Aorta (tissue), 5 donors: ENCODE measurements around the gene RNF5. TPM values are rescaled to one million over a fixed set of nuclear protein-coding genes. Genes with fewer than 3 reads are reported as not detected.
"Not testable (repeated sequence)": the region's sequence is repeated elsewhere in the genome, so short reads cannot be mapped to it uniquely, and the experiment has no call there.

ENCODE experiments used
- ATAC-seq: fragments of 200-7000 bp; cut with Tn5 transposase; one replicate; pipeline ENCODE4 v1.9.1; 2022; ENCODE audit warnings: moderate library complexity; ENCODE audit not compliant: low FRiP score
- DNase-seq, 2 donors: peaks; one replicate each; pipeline ENCODE4 v3.0.0-alpha.2; 2020
- H3K27ac ChIP-seq, 2 donors: one replicate each; pipeline ENCODE4 v1.5.1; 2013; ENCODE audit warnings: low read length in 2 of 2, mild to moderate bottlenecking in 2 of 2, moderate library complexity in 2 of 2, control low read depth in 1 of 2, inconsistent platforms in 1 of 2, low read depth in 1 of 2
- H3K27me3 ChIP-seq, 2 donors: one replicate each; pipeline ENCODE4 v1.6.1; 2013; ENCODE audit warnings: control low read depth in 1 of 2, low read length in 1 of 2, mild to moderate bottlenecking in 1 of 2, moderate library complexity in 1 of 2; ENCODE audit not compliant: insufficient read depth in 2 of 2, control insufficient read depth in 1 of 2
- H3K36me3 ChIP-seq, 2 donors: one replicate each; pipeline ENCODE4 v1.6.1; 2013; ENCODE audit warnings: control low read depth in 1 of 2, low read length in 1 of 2, mild to moderate bottlenecking in 1 of 2; ENCODE audit not compliant: insufficient read depth in 2 of 2, control insufficient read depth in 1 of 2
- H3K4me1 ChIP-seq, 2 donors: one replicate each; pipeline ENCODE4 v1.6.1; 2013; ENCODE audit warnings: low read length in 2 of 2, control low read depth in 1 of 2, mild to moderate bottlenecking in 1 of 2, moderate library complexity in 1 of 2; ENCODE audit not compliant: insufficient read depth in 2 of 2, control insufficient read depth in 1 of 2
- H3K4me3 ChIP-seq, 2 donors: one replicate each; pipeline ENCODE4 v1.5.1; 2013; ENCODE audit warnings: low read length in 2 of 2, control low read depth in 1 of 2, mild to moderate bottlenecking in 1 of 2
- H3K9me3 ChIP-seq: one replicate; pipeline ENCODE4 v1.6.1; 2013; ENCODE audit warnings: mild to moderate bottlenecking, low read length; ENCODE audit not compliant: control insufficient read depth
- WGBS, 2 donors: extraction: QIAGEN DNeasy Blood & Tissue Kit; methylation state at CpG; one replicate each; pipeline ENCODE4 v1.1.7; 2013; 5-methylcytosine and 5-hydroxymethylcytosine counted together
- intact Hi-C, 2 donors: fragments of 100-400 bp; cut with DNase I; formaldehyde crosslinking; loops; one replicate each; pipeline versions ENCODE4 v1.14.2 to v1.15.0; 2022
- polyA plus RNA-seq, 2 donors: library from polyadenylated mRNA; stranded (reverse); fragments of 200-250 nt; gene quantifications; one replicate each; pipeline ENCODE4 v1.2.3, GENCODE V29; 2013
- total RNA-seq, 2 donors: library from RNA; stranded (reverse); fragmentation: NEBNext Ultra II Directional; extraction: Animal tissue kit (Norgen Biotek cat#: 25700); gene quantifications; one replicate each; pipeline ENCODE4 v1.2.1, GENCODE V29; 2021
- donor health status: healthy with polysubstance abuse.
- donor health status: Bipolar disorder and iron deficiency.
- donor health status: DM: no; HTN: no; CAD: no.
- donor health status: DM: no; HTN: no; CAD: no.
- donor health status: DM: yes; HTN: yes; CAD: no.

RNF5 gene
- total and polyA plus RNA-seq, 4 donors = 35.0 to 109 (median 54.3) TPM

DNA sequence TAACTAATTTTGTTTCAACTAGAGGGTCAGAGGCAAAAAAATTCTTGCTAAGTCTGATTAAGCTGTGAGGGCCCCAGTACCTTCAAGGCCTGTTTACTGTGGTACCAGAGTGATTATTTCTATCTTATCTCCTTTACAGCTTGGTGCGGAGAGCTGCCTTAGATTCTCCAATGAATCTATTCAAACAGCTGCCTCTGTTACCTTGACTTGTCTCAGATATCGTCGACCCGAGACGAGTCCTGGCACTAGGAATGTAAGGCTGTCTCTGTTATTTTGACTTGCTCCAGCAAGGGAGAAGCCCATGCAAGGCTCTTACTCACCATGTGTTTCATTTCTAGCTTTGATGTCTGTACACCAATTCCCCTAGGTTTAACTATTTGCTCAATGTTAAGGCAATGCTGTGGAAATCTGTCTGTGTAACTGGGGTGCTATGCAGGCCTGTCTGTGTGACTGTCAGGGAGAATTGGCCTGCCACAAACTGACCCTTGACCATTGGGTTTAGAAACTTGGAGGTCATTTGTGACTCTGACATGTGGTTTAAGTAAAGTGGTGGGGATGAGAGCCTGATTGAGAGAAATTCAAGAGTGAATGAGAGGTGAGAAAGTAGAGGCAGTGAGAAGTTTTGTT, 37.7 kb upstream of the RNF5 start:
- WGBS, 2 donors = 48 to 59% methylated on average over 5 of the region's 5 CpGs
- ATAC-seq = no peak

DNA sequence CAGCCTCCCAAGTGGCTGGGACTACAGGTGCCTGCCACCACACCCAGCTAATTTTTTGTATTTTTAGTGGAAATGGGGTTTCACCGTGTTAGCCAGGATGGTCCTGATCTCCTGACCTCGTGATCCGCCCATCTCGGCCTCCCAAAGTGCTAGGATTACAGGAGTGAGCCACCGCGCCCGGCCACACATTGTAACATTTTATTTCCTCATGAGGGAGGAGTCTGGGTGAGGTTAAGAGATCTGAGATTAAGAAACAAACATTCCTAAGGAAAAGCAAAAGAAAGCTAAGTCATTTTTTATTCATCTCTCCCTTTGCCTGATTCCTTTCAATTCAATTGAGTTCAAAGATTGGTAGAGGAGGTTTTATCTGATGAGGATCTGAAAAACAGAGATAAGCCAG, 34.0 kb upstream of the RNF5 start:
- H3K4me1 ChIP-seq, H3K27me3 ChIP-seq, H3K36me3 ChIP-seq, H3K27ac ChIP-seq, H3K4me3 ChIP-seq, ATAC-seq, intact Hi-C loops, H3K9me3 ChIP-seq: not testable (repeated sequence)
- peak in 1 of 2 donors; percentile 4 for DNase-seq
- 80 to 85% methylated on average over 7 of the region's 7 CpGs for WGBS, 2 donors

More for the DNA sequence above, 37.7 kb upstream of the RNF5 start:
- H3K27me3 ChIP-seq = no peaks in the 10 kb centered on the region
- no peak for DNase-seq
- H3K9me3 ChIP-seq = no peaks in the 10 kb centered on the region
- intact Hi-C loops = no loop called here
- no peak overlapping the region for H3K4me3 ChIP-seq
- no peak overlapping the region for H3K27ac ChIP-seq
- no peaks in the 10 kb centered on the region for H3K36me3 ChIP-seq
- H3K4me1 ChIP-seq = no peaks in the 10 kb centered on the region

DNA sequence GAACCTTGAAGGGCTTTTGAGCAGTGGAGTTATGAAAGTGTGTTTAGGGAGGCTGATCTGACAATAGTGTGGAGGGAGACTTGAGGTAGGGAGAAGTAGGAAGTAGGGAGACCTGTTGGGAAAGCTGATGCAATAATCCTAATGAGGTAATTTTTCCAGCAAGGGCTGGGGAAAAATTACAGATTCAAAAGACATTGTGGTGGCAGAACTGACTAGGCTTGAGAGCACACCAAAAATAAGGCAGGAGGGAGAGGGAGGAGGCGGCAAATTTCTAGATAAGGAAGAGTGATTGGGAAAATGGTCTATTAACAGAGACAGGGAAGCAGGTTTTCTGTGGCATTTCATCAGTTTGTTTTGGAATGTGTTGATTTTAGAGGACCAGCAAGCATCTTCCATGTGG, 31.9 kb upstream of the RNF5 start:
- no peaks in the 10 kb centered on the region for H3K27me3 ChIP-seq
- intact Hi-C loops = no loop called here
- DNase-seq (no peak), ATAC-seq (no peak)
- no peaks in the 10 kb centered on the region for H3K36me3 ChIP-seq
- H3K4me3 ChIP-seq = no peak overlapping the region
- H3K9me3 ChIP-seq = no peaks in the 10 kb centered on the region
- 61% methylated on average over 1 of the region's 1 CpG for WGBS, 2 donors
- no peak overlapping the region for H3K27ac ChIP-seq
- no peaks in the 10 kb centered on the region for H3K4me1 ChIP-seq

DNA sequence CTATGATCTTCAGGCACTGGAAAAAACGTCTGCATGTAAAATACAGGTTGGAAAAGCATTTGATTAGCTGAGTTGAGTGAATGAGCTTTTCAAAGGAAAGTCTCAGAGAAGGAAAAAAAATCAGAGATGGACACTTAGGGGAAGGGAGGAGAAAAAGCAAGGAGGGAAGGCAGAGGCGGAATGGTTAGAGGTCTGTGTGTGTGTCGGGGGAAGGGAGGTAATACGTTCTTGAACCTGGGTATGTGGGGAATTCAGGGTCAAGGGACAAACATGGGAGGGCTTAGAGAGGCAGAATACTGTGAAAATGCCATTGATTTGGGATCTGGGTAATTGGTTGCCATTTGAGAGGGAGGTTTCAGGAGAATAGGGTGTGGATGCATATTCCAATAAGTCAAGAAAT, 31.5 kb upstream of the RNF5 start:
- WGBS, 2 donors = 27 to 34% methylated on average over 4 of the region's 4 CpGs
- no peaks in the 10 kb centered on the region for H3K36me3 ChIP-seq
- no peaks in the 10 kb centered on the region for H3K4me1 ChIP-seq
- DNase-seq (no peak), ATAC-seq (no peak)
- H3K27me3 ChIP-seq = no peaks in the 10 kb centered on the region
- H3K9me3 ChIP-seq = no peaks in the 10 kb centered on the region
- H3K27ac ChIP-seq = no peak overlapping the region
- intact Hi-C loops = no loop called here
- H3K4me3 ChIP-seq = no peak overlapping the region

DNA sequence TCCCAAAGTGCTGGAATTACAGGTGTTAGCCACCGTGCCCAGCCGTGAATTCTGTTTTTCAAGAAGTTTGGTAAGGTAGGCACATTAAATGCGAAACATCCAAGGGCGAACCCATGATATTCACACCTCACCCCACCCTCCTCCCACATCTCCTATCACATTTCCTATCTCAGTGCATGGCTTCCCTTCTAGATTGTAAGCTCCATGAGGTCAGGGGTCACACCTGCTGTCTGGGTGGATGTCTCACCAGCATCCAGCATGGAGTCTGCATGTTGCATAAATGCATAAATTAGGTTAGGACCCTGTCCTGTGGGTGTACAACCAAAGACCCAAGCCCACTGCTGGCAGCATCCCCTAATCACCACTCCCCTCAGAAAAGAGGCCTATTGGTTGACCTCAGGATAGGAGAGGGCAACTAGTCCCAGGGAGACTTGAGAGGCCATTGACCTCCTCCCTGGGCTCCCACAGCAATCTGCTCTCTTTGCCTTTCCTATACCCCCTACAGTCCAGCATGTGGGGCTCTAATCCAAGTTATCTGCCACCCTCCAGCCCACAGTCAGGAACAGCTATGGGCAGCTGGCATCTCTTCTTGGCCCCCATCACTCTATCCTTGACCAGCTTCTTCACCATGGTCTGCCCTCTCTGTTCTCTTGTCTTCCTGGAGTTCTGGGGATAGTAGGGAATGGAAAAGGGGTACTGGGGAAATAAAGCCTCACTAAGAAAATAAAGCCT, 30.6 kb upstream of the RNF5 start:
- WGBS, 2 donors = 90% methylated on average over 4 of the region's 4 CpGs
- Histone ChIP-seq H3K9me3 (no peaks in the 10 kb centered on the region), H3K4me3 (no peak overlapping the region), H3K4me1 (no peaks in the 10 kb centered on the region), H3K27me3 (no peaks in the 10 kb centered on the region), H3K36me3 (no peaks in the 10 kb centered on the region), H3K27ac (no peak overlapping the region)
- DNase-seq = peak; percentile 17 to 27
- intact Hi-C loops = no loop called here
- ATAC-seq = no peak

DNA sequence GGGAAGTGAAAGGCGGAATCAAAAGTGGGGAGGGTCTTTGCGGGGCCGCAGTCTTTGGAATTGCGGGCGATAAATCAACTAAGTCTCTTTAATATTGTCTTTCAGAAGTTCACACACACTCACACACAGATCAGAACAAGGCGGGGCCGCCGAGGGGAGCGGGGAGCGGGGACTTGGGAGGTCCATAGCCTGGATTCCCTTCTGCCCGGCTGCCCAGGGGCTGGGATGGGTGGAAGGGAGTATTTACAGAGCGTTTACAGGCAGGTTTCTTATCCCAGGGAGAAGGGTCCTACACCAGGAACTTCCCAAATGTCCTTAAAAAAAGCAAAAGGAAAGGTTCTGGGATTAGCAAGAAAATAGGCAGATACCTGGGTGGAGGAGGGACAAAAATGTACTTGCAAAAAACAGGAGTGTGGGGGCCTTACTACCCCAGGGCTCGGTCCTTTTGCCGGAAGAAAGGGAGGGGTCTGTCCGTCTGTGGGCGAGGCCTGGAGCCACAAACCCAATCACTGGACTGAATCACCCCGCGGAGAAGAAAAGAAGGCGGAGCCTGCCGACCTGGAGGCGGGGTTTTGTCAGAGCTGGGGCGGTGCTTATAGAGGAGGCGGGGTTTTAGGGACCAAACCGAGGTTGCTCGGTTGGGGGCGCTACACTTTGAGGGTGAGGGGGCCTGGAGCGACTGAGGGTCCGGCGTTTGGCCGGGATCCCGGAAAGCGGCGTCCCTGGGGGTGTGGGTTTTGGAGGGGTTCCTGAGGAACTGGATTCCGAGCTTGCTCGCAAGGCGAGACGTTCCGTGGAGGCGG, 29.7 kb upstream of the RNF5 start:
- H3K36me3 ChIP-seq = no peaks in the 10 kb centered on the region
- H3K4me1 ChIP-seq = no peaks in the 10 kb centered on the region
- 61 to 63% methylated on average over 38 to 39 of the region's 39 CpGs for WGBS, 2 donors
- peak; percentile 82 to 89 for DNase-seq
- H3K9me3 ChIP-seq = no peaks in the 10 kb centered on the region
- no peak overlapping the region for H3K27ac ChIP-seq
- H3K27me3 ChIP-seq = no peaks in the 10 kb centered on the region
- H3K4me3 ChIP-seq = no peak overlapping the region
- ATAC-seq = no peak
- intact Hi-C loops = no loop called here

DNA sequence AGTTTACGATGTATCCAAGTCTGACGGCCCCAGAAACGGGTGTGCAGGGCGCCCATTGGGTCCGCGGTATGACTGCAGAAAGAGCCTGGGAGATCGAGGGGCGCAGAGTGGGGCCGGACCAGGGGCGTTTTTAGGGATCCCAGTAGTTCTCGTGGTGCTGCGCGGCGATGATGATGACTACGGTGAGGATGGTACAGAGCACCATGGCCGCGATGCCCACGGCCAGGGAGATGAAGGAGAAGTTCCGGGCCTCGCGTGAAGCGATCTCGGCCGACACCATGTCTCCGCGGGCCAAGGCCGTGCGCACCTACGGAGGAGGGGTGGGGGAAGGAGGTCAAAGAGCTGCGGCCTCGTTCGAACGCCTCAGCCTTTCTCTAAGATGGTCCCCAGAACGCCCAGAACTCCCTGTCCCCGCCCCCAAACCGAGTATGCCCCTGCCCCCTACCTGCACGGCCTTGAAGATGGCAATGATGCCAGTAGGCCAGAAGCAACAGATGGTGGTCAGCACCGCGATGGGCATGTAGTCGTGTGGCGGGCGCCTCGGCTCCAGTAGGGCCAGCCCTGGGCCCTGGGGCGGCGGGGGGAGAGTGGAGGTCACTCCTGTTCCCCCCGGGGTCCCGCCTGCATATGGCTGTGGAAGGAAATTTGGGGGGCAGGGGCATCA, 29.0 kb upstream of the RNF5 start:
- H3K27me3 ChIP-seq = no peaks in the 10 kb centered on the region
- no peak overlapping the region for H3K4me3 ChIP-seq
- DNase-seq (peak; percentile 33 to 73), ATAC-seq (no peak)
- intact Hi-C loops = no loop called here
- H3K9me3 ChIP-seq = no peaks in the 10 kb centered on the region
- H3K36me3 ChIP-seq = no peaks in the 10 kb centered on the region
- WGBS, 2 donors = 75 to 80% methylated on average over 47 of the region's 47 CpGs
- H3K27ac ChIP-seq = no peak overlapping the region
- no peaks in the 10 kb centered on the region for H3K4me1 ChIP-seq

DNA sequence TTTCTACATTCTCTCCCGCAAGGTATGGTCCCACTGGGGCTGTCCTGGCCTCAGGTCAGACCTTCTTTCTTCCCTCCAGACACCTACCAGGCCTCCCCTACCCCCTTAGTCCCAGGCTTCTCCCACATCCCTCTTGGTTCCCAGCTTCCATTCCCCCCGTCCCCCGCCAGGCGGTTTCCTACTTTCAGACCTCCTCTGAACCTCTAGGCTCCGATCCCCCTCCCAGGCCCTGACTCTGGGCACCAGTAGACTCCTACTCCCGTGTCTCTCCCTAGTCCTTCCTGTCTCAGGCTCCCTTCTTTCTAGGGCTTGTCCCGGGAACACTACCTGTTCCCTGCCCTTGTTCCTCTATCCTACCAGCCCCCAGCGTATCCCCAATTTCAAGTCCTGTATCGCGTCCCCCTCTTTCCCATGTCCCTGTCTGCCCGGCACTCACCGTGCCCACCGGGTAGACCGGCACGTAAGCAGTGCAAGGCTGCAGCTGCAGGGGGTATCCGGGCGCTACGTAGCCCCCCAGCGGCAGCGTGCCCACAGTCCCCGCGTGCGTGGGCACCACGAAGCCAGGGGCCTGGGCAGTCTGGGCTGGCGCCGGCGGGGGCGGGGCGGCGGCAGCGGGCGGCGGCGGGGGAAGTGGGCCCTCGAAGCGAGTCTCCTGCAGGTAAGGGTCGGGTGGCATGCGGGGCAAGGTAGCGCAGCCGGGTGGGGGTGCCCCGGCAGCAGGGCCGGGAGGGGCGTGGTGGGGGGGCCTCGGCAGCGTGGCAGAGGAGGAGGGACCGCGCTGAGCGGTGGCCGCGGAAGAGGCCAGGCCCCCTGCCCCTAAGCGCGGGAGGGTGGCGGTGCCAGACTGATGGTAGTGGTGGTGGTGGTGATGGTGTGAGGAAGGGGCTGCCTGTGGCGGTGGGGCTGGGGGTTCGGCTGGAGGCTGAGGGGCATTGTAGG, 28.0 kb upstream of the RNF5 start:
- Histone ChIP-seq H3K4me1 (peaks cover 0 to 3% of the 10 kb centered on the region in 2 donors), H3K36me3 (no peaks in the 10 kb centered on the region), H3K27me3 (no peaks in the 10 kb centered on the region), H3K9me3 (no peaks in the 10 kb centered on the region), H3K4me3 (no peak overlapping the region), H3K27ac (no peak overlapping the region)
- ATAC-seq = no peak
- DNase-seq = peak in 1 of 2 donors; percentile 35
- intact Hi-C loops = no loop called here
- WGBS, 2 donors = 50 to 55% methylated on average over 51 to 55 of the region's 55 CpGs
